WI38 (cell line): ENCODE data around the gene SNUPN.

Experiments
- H3K4me3 ChIP-seq: 2 replicates; pipeline ENCODE4 v1.5.1; 2011; ENCODE audit warnings: low read depth, mild to moderate bottlenecking, control low read depth, low read length
- CTCF ChIP-seq: IDR thresholded peaks from 2 replicates; pipeline ENCODE4 v1.5.1; 2012; ENCODE audit warnings: low read depth, mild to moderate bottlenecking, control low read depth, low read length

The SNUPN gene

GRCh38 chr15:75625542-75626347, at the start of gene SNUPN:
Gene SNUPN, minus strand, starts transcription at chr15:75625725. Its CDS starts 4,674 bp downstream, at chr15:75621051.
- TF ChIP-seq CTCF, result no peak
- H3K4me3 ChIP-seq, result peak within 1 kb of the TSS; percentile 86

GRCh38 chr15:75674366-75674765, 48.8 kb upstream of the SNUPN start:
- TF ChIP-seq CTCF, result no peak
- H3K4me3 ChIP-seq, result no peak overlapping the region

- H3K4me3 ChIP-seq, result no peak overlapping the region
- no peak for TF ChIP-seq CTCF
Observed at GRCh38 chr15:75673426-75674235, 48.1 kb upstream of the SNUPN start.

GRCh38 chr15:75672646-75673425, 47.3 kb upstream of the SNUPN start:
- H3K4me3 ChIP-seq, result peak overlapping the region; percentile 22; the same call in 1 of the 2 replicates
- no peak for TF ChIP-seq CTCF

- no peak for TF ChIP-seq CTCF
- no peak overlapping the region for H3K4me3 ChIP-seq
Observed at GRCh38 chr15:75671730-75672602, 46.4 kb upstream of the SNUPN start.

- TF ChIP-seq CTCF, result no peak
- H3K4me3 ChIP-seq, result no peak overlapping the region
Observed at GRCh38 chr15:75669879-75670212, 44.3 kb upstream of the SNUPN start.
